ENCODE results near the gene CNOT2.

Gene CNOT2

DNA sequence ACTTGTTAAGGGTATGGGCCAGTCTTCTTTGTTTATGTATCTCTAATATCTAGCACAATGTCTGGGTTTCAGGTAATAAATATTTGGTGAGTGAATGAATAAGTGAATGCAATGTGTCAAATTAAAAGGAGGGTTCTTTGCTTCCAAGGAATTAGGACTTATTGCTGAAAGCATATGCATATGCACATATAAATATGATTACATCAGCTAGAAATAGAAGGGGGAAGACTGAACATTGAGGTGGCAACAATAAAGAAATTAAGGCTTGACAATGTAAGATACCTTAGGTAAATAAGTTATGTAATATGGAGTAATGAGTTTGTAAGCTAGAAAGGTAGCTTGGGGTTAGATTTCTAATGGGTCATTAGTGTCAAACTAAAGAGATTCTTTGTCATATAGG lies 160.6 kb downstream of the CNOT2 start:
- TF ChIP-seq ZNF565 (CRISPR knock-in tag; conservative IDR thresholded peaks at IDR 0.05; ENCODE audit: low read depth), result no peak
- TF ChIP-seq ESRRG (CRISPR knock-in tag; IDR thresholded peaks at IDR 0.05), result no peak
- TF ChIP-seq ZFP30 (CRISPR knock-in tag; IDR thresholded peaks at IDR 0.05), result no peak
- TF ChIP-seq, protein P1, sequence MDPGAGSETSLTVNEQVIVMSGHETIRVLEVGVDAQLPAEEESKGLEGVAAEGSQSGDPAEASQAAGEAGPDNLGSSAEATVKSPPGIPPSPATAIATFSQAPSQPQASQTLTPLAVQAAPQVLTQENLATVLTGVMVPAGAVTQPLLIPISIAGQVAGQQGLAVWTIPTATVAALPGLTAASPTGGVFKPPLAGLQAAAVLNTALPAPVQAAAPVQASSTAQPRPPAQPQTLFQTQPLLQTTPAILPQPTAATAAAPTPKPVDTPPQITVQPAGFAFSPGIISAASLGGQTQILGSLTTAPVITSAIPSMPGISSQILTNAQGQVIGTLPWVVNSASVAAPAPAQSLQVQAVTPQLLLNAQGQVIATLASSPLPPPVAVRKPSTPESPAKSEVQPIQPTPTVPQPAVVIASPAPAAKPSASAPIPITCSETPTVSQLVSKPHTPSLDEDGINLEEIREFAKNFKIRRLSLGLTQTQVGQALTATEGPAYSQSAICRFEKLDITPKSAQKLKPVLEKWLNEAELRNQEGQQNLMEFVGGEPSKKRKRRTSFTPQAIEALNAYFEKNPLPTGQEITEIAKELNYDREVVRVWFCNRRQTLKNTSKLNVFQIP (CRISPR knock-in tag; IDR thresholded peaks at IDR 0.05; ENCODE audit: borderline replicate concordance, low read depth), result no peak
- TF ChIP-seq GLIS3 (CRISPR knock-in tag; IDR thresholded peaks at IDR 0.05), result no peak
- no peak for TF ChIP-seq RARB (CRISPR knock-in tag; IDR thresholded peaks at IDR 0.05)
- TF ChIP-seq CSRNP3 (CRISPR knock-in tag; IDR thresholded peaks at IDR 0.05), result no peak
- TF ChIP-seq, protein P2, sequence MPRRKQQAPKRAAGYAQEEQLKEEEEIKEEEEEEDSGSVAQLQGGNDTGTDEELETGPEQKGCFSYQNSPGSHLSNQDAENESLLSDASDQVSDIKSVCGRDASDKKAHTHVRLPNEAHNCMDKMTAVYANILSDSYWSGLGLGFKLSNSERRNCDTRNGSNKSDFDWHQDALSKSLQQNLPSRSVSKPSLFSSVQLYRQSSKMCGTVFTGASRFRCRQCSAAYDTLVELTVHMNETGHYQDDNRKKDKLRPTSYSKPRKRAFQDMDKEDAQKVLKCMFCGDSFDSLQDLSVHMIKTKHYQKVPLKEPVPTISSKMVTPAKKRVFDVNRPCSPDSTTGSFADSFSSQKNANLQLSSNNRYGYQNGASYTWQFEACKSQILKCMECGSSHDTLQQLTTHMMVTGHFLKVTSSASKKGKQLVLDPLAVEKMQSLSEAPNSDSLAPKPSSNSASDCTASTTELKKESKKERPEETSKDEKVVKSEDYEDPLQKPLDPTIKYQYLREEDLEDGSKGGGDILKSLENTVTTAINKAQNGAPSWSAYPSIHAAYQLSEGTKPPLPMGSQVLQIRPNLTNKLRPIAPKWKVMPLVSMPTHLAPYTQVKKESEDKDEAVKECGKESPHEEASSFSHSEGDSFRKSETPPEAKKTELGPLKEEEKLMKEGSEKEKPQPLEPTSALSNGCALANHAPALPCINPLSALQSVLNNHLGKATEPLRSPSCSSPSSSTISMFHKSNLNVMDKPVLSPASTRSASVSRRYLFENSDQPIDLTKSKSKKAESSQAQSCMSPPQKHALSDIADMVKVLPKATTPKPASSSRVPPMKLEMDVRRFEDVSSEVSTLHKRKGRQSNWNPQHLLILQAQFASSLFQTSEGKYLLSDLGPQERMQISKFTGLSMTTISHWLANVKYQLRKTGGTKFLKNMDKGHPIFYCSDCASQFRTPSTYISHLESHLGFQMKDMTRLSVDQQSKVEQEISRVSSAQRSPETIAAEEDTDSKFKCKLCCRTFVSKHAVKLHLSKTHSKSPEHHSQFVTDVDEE (CRISPR knock-in tag; IDR thresholded peaks at IDR 0.05), result no peak
- no peak for TF ChIP-seq ZFP3 (CRISPR knock-in tag; IDR thresholded peaks at IDR 0.05)
- TF ChIP-seq ZC3H10 (CRISPR knock-in tag; IDR thresholded peaks at IDR 0.05), result no peak
- no peak for TF ChIP-seq ZNF70 (CRISPR knock-in tag; IDR thresholded peaks at IDR 0.05)
- no peak for TF ChIP-seq BACH2 (CRISPR knock-in tag; IDR thresholded peaks at IDR 0.05; ENCODE audit: borderline replicate concordance)
- no peak for TF ChIP-seq TOX (CRISPR knock-in tag; IDR thresholded peaks at IDR 0.05; ENCODE audit: borderline replicate concordance)
- TF ChIP-seq CSDC2 (CRISPR knock-in tag; IDR thresholded peaks at IDR 0.05), result no peak
- no peak for TF ChIP-seq PPARA (CRISPR knock-in tag; IDR thresholded peaks at IDR 0.05; ENCODE audit: borderline replicate concordance)
- TF ChIP-seq ARNTL (CRISPR knock-in tag; IDR thresholded peaks at IDR 0.05; ENCODE audit: borderline replicate concordance, low read depth), result no peak
- TF ChIP-seq, protein P3, sequence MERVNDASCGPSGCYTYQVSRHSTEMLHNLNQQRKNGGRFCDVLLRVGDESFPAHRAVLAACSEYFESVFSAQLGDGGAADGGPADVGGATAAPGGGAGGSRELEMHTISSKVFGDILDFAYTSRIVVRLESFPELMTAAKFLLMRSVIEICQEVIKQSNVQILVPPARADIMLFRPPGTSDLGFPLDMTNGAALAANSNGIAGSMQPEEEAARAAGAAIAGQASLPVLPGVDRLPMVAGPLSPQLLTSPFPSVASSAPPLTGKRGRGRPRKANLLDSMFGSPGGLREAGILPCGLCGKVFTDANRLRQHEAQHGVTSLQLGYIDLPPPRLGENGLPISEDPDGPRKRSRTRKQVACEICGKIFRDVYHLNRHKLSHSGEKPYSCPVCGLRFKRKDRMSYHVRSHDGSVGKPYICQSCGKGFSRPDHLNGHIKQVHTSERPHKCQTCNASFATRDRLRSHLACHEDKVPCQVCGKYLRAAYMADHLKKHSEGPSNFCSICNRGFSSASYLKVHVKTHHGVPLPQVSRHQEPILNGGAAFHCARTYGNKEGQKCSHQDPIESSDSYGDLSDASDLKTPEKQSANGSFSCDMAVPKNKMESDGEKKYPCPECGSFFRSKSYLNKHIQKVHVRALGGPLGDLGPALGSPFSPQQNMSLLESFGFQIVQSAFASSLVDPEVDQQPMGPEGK (CRISPR knock-in tag; IDR thresholded peaks at IDR 0.05; ENCODE audit: borderline replicate concordance), result no peak
- TF ChIP-seq OSR1 (CRISPR knock-in tag; IDR thresholded peaks at IDR 0.05), result no peak
- TF ChIP-seq ZNF8 (CRISPR knock-in tag; IDR thresholded peaks at IDR 0.05), result no peak
- no peak for ATAC-seq

Measured in SK-N-SH treated with all-trans-retinoic acid at 6 μM for 48 hours (cell line).